Mononuclear cell (primary cell): Measurements from ENCODE around the gene CD177. TPM values are rescaled to one million over a fixed set of nuclear protein-coding genes. Genes with fewer than 3 reads are reported as not detected.
"Not testable (repeated sequence)": the region's sequence is repeated elsewhere in the genome, so short reads cannot be mapped to it uniquely, and the experiment has no call there.

Source experiments
- H3K27me3 ChIP-seq: 2 replicates; pipeline ENCODE4 v1.6.0; 2011; ENCODE audit warnings: low read length, control low read depth; ENCODE audit not compliant: insufficient read depth
- H3K4me1 ChIP-seq: 2 replicates; pipeline ENCODE4 v1.5.1; 2011; ENCODE audit warnings: mild to moderate bottlenecking, low read length, control low read depth; ENCODE audit not compliant: insufficient read depth
- H3K4me3 ChIP-seq: 2 replicates; pipeline ENCODE4 v1.5.1; 2011; ENCODE audit warnings: mild to moderate bottlenecking, low read length, moderate library complexity
- H3K9me3 ChIP-seq: 2 replicates; pipeline ENCODE4 v1.5.1; 2011; ENCODE audit warnings: low read depth, mild to moderate bottlenecking, control low read depth, low read length
- total RNA-seq: library from RNA; depleted of rRNA; stranded (reverse); fragments of >200 nt; gene quantifications from one replicate; pipeline ENCODE4 v1.2.3, GENCODE V29; 2012

Gene CD177
- total RNA-seq, 1 donor: not detected

DNA sequence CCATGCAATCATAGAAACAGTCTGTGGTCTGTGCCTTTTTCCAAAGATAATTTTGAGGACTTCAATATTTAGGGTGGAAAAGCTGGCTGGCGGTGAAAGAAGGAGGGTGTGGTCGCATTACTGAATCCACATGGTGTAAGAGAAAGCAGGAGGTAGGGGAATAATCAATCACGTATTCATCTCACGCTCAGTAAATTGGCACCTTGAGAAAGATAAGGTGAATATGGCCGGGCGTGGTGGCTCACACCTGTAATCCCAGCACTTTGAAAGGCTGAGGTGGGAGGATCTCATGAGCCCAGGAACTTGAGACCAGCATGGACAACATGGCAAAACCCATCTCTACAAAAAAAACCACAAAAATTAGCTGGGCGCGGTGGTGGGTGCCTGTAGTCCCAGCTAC, 3.7 kb upstream of the CD177 start:
- not testable (repeated sequence) for H3K9me3 ChIP-seq

DNA sequence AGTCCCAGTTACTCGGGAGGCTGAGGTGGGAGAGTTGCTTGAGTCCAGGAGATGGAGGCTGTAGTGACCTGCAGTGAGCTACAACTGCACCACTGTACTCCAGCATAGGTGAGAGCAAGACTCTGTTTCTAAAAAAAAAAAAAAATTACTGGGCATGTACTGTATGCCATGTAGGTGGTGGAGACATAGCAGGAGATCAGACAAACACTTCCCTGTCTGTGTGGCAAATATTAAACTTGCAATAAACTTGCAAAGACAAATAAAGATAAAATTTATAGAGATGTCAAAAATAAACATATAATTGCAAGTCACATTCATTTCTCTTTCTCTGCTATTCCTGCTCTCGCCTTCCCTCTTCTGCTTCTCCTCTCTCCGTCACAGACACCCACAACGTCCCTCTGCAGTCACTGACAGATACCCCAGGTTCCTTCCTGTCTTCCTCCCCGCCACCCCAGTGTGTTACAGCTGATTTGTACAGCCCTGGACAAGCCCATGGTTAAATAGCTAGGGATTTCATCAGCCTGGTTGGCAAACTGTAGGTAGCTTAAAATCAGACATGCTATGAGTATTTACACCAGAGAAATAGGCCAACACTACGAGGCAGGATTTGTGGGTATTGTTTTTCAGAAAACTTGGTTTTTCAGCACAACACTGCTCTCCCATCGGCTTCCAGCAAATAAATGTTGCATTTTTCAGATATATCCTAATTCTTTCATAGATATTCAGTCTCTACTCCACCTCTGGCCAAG, 1.3 kb upstream of the CD177 start:
- Histone ChIP-seq H3K9me3 (no peaks in the 10 kb centered on the region), H3K4me3 (no peak overlapping the region), H3K4me1 (peaks cover 11% of the 10 kb centered on the region), H3K27me3 (no peaks in the 10 kb centered on the region)

More for the DNA sequence above, 3.7 kb upstream of the CD177 start:
- peaks cover 11% of the 10 kb centered on the region for H3K4me1 ChIP-seq
- H3K27me3 ChIP-seq, H3K4me3 ChIP-seq: not testable (repeated sequence)

DNA sequence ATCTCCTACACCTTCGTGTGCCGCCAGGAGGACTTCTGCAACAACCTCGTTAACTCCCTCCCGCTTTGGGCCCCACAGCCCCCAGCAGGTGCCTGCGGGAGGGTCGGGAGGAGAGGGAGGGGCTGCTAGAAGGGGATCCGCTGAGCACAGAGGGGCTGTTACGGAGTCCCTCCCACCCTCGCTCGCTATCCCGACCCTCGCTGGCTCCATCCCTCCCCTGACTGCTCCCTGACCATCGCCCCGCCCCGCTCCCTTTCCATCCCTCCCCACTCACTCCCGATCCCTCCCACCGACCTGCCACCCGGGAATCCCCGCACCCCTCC, 780 bp downstream of the CD177 start:
- Histone ChIP-seq H3K4me3 (peak overlapping the region; percentile 8), H3K4me1 (peaks cover 11% of the 10 kb centered on the region), H3K27me3 (no peaks in the 10 kb centered on the region), H3K9me3 (no peaks in the 10 kb centered on the region)

DNA sequence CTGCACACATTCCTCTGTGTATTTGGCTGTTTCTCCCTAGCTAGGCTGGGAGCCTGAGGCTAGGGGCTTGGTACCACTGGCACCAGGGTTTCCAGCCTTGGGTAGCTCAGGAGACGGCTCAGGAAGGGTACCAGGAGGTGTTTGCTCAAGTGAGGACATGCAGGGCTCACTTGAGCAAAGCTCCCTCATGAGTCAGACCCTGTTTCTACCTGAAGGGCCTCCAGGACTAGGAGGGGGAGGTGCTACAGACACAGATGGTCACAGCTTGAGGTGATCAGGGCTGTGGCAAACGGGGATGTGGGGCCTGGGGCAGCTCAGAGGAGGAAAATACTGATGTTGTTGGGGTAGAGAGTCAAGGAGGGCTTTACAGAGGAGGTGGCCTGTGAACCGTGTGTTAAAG, 3.3 kb downstream of the CD177 start:
- H3K4me3 ChIP-seq, H3K9me3 ChIP-seq, H3K4me1 ChIP-seq, H3K27me3 ChIP-seq: not testable (repeated sequence)

DNA sequence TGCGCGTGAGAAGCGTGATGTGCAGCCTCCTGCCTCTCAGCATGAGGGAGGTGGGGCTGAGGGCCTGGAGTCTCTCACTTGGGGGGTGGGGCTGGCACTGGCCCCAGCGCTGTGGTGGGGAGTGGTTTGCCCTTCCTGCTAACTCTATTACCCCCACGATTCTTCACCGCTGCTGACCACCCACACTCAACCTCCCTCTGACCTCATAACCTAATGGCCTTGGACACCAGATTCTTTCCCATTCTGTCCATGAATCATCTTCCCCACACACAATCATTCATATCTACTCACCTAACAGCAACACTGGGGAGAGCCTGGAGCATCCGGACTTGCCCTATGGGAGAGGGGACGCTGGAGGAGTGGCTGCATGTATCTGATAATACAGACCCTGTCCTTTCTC, 8.7 kb downstream of the CD177 start:
- Histone ChIP-seq H3K4me1 (no peaks in the 10 kb centered on the region), H3K4me3 (no peak overlapping the region), H3K9me3 (no peaks in the 10 kb centered on the region), H3K27me3 (no peaks in the 10 kb centered on the region)

DNA sequence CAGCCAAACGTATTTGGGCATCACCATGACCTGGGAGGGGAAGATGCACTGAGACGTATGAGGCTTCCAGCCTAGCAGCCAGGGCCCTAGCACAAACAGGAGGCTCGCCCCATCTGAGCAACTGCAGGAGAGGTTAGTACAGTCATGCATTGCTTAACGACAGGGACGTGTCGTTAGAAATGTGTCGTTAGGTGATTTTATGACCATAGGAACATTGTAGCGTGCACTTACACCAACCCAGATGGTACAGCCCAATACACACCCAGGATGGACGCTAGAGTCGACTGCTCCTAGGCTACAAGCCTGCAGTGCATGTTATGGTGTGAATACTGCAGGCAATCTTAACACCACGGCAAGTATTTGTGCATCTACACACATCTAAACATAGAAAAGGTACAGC, 9.3 kb downstream of the CD177 start:
- no peaks in the 10 kb centered on the region for H3K4me1 ChIP-seq
- no peaks in the 10 kb centered on the region for H3K27me3 ChIP-seq
- no peak overlapping the region for H3K4me3 ChIP-seq
- H3K9me3 ChIP-seq: no peaks in the 10 kb centered on the region

DNA sequence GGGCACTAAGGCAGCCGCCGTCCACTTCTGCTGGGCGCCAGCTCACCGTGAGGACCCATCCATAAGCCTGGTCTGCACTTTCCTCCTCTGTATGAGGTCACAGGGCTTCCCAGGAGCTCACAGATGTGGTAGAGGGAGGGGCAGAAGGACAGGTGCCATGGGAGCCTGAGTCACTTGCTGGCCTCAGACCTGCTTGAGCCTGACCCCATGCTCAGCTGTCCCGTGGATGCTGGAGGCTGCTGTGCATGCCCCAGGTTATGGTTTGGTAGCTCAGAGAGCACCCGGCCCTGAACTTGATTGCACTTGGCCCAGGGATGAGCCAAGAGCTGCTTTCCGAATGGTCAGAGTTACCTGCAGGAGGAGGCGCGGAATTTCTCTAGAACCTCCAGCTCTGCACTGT, 12.2 kb downstream of the CD177 start:
- H3K27me3 ChIP-seq, H3K9me3 ChIP-seq, H3K4me3 ChIP-seq, H3K4me1 ChIP-seq: not testable (repeated sequence)

DNA sequence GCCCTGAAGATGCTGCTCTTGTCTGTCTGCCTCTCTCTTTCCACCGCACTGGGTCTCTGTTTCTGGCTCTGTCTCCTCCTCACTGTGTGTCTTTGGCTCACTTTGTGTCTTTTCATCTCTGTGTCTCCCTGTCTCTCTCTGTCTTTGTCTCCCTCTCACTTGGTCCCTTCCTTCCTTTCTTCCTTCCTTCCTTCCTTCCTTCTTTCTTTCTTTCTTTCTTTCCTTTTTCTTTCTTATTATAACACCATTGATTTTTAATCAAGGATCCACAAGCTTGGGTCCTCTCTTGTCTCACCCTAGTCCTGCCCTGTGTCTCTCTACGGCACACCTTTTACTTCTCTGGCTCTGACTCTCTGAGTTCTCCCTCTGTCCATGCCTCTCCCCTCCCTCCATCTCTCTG, 14.3 kb downstream of the CD177 start:
- Histone ChIP-seq H3K4me1 (no peaks in the 10 kb centered on the region), H3K27me3 (no peaks in the 10 kb centered on the region), H3K4me3 (no peak overlapping the region), H3K9me3 (no peaks in the 10 kb centered on the region)

DNA sequence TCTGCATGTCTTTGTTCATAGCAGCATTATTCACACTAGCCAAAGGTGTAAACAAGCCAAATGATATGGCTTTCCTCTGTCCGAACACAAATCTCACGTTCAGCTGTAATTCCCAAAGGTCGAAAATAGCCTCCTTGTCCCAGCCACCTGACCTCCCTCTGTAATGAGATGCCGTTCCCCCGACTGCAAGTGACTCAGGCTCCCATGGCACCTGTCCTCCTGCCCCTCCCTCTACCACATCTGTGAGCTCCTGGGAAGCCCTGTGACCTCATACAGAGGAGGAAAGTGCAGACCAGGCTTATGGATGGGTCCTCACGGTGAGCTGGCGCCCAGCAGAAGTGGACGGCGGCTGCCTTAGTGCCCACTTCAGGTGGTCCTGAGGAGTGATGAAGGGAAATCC, 15.4 kb downstream of the CD177 start:
- not testable (repeated sequence) for H3K27me3 ChIP-seq, H3K4me1 ChIP-seq, H3K9me3 ChIP-seq, H3K4me3 ChIP-seq

DNA sequence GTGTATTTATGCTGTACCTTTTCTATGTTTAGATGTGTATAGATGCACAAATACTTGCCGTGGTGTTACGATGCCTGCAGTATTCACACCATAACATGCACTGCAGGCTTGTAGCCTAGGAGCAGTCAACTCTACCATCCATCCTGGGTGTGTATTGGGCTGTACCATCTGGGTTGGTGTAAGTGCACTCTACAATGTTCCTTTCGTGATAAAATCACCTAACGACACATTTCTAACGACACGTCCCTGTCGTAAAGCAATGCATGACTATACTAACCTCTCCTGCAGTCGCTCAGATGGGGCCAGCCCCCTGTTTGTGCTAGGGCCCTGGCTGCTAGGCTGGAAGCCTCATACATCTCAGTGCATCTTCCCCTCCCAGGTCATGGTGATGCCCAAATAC, 18.4 kb downstream of the CD177 start:
- no peaks in the 10 kb centered on the region for H3K9me3 ChIP-seq
- no peak overlapping the region for H3K4me3 ChIP-seq
- H3K4me1 ChIP-seq: no peaks in the 10 kb centered on the region
- no peaks in the 10 kb centered on the region for H3K27me3 ChIP-seq

DNA sequence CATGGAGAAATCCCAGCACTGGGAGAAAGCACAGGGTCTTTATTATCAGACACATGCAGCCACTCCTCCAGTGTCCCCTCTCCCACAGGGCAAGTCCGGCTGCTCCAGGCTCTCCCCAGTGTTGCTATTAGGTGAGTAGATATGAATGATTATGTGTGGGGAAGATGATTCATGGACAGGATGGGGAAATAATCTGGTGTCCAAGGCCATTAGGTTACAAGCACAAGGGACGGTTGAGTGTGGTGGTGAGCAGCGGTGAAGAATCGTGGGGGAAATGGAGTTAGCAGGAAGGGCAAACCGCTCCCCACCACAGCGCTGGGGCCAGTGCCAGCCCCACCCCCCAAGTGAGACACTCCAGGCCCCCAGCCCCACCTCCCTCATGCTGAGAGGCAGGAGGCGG, 19.0 kb downstream of the CD177 start:
- no peak overlapping the region for H3K4me3 ChIP-seq
- H3K4me1 ChIP-seq: no peaks in the 10 kb centered on the region
- no peaks in the 10 kb centered on the region for H3K9me3 ChIP-seq
- H3K27me3 ChIP-seq: no peaks in the 10 kb centered on the region

DNA sequence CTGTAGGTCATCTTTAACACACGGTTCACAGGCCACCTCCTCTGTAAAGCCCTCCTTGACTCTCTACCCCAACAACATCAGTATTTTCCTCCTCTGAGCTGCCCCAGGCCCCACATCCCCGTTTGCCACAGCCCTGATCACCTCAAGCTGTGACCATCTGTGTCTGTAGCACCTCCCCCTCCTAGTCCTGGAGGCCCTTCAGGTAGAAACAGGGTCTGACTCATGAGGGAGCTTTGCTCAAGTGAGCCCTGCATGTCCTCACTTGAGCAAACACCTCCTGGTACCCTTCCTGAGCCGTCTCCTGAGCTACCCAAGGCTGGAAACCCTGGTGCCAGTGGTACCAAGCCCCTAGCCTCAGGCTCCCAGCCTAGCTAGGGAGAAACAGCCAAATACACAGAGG, 24.1 kb downstream of the CD177 start:
- H3K9me3 ChIP-seq, H3K4me1 ChIP-seq, H3K4me3 ChIP-seq, H3K27me3 ChIP-seq: not testable (repeated sequence)

DNA sequence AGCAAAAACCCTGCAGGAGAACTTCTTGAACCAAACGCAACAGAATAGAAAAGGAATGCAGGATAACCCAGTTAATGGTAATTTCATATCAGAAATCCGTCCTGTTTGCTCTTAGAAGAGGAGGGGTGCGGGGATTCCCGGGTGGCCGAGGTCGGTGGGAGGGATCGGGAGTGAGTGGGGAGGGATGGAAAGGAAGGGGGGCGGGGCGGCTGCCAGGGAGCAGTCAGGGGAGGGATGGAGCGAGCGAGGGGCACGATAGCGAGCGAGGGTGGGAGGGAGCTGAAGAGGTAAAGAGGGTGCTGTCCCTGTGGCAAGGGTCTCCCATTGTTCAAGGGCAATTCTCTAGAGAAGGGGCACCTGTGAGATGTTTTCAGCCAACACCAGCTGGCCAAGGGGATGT, 26.5 kb downstream of the CD177 start:
- H3K4me3 ChIP-seq: no peak overlapping the region
- no peaks in the 10 kb centered on the region for H3K4me1 ChIP-seq
- H3K9me3 ChIP-seq: no peaks in the 10 kb centered on the region
- H3K27me3 ChIP-seq: no peaks in the 10 kb centered on the region

DNA sequence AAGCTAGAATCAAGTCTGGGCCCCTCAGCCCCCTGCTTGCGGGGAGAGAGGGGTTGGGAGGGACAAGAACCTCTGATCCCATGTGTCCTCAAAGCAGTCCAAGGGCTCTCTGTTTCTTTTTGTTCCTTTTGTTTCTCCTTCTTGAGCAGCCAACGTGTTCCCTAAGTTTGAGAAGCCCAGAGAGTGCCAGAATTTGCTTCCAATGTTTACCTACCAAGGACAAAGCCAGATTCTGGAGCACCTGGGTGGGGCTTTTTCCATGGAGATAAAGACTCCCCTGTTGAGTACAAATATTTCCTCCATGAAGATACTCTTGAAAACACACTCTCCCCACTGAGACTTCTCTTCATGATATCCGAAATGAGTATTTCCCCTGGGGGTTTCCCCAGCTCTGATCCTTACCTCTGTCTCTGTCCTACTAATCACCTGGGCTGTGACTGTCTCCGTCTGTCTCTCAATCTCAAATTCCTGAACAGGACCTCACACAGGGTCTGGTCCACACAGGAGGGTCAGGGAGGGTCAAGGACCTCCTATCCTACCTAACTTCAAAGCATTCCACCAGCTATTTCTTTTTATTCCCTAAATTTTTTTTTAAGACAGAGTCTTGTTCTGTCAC, 27.4 kb downstream of the CD177 start:
- no peaks in the 10 kb centered on the region for H3K4me1 ChIP-seq
- H3K9me3 ChIP-seq: no peaks in the 10 kb centered on the region
- H3K27me3 ChIP-seq: no peaks in the 10 kb centered on the region
- no peak overlapping the region for H3K4me3 ChIP-seq

DNA sequence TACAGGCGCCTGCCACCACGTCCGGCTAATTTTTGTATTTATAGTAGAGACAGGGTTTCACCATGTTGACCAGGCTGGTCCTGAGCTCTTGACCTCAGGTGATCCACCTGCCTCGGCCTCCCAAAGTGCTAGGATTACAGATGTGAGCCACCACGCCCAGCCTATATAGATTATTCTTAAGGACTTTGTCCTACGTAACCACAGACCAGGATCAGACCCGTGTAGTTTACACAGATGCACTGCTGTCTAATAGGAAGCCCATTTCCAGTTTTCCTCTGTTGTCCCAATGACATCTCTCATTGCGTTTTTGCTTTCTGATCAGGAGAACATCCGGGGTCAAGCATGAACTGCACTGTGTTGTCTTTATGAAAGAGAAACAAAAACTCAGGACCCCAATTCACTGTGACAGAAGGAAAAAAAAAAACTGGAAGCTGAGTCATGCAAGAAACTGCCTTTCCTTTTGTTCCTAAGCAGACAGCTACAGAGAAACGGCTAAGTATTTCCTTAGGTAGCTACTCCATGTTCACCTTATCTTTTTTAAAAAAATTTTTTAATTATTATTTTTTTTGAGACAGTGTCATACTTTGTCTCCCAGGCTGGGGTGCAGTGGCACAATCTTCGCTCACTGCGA, 29.2 kb downstream of the CD177 start:
- not testable (repeated sequence) for H3K9me3 ChIP-seq, H3K27me3 ChIP-seq, H3K4me1 ChIP-seq, H3K4me3 ChIP-seq

DNA sequence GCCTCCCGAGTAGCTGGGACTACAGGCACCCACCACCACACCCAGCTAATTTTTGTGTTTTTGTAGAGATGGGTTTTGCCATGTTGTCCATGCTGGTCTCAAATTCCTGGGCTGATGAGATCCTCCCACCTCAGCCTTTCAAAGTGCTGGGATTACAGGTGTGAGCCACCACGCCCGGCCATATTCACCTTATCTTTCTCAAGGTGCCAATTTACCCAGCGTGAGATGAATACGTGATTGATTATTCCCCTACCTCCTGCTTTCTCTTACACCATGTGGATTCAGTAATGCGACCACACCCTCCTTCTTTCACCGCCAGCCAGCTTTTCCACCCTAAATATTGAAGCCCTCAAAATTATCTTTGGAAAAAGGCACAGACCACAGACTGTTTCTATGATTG, 29.8 kb downstream of the CD177 start:
- not testable (repeated sequence) for H3K4me1 ChIP-seq, H3K9me3 ChIP-seq, H3K27me3 ChIP-seq, H3K4me3 ChIP-seq
